H1 (cell line): ENCODE results near the gene KLHL26. TPM values are rescaled to one million over a fixed set of nuclear protein-coding genes. Genes with fewer than 3 reads are reported as not detected.
A peak's percentile ranks its signal among the peaks of the same experiment; 100 is the strongest.

ENCODE experiments used
- CTCF ChIA-PET: fragments of 300-600 bp; sonication (Branson Sonifier 250); formaldehyde crosslinking; loops from one replicate; lab custom pipeline; 2021; ENCODE audit not compliant: partially characterized antibody; lab: Charles Lee
- POLR2A ChIA-PET: fragments of 300-600 bp; sonication (Branson Sonifier 250); formaldehyde crosslinking; loops from one replicate; lab custom pipeline; 2021; ENCODE audit warnings: inconsistent platforms; ENCODE audit not compliant: partially characterized antibody; lab: Charles Lee
- DNase-seq, 2 experiments: peaks; one replicate each; pipeline versions ENCODE4 v3.0.0 to v3.0.0-alpha.2; 2010 to 2022; ENCODE audit warnings: low spot score in 2 of 2, low read depth in 1 of 2, mixed read lengths in 1 of 2
- FAIRE-seq: peaks from 2 replicates; lab custom pipeline; 2011; peaks lifted over from hg19 to GRCh38; lab: Jason Lieb, UNC
- H2AFZ ChIP-seq: 2 replicates; pipeline ENCODE4 v1.8.1; 2012; ENCODE audit warnings: low read length, inconsistent platforms
- H2AK5ac ChIP-seq: 2 replicates; pipeline ENCODE4 v1.6.1; 2013; ENCODE audit warnings: low read depth, low read length
- H2BK120ac ChIP-seq: replicated peaks from 2 replicates; pipeline ENCODE3; 2013; ENCODE audit warnings: low read depth, low read length, inconsistent platforms
- H2BK12ac ChIP-seq: 2 replicates; pipeline ENCODE4 v1.6.1; 2013; ENCODE audit warnings: low read depth, low read length
- H2BK15ac ChIP-seq: 2 replicates; pipeline ENCODE4 v1.6.1; 2013; ENCODE audit warnings: low read length
- H2BK20ac ChIP-seq: 2 replicates; pipeline ENCODE4 v1.6.1; 2013; ENCODE audit warnings: low read length
- H2BK5ac ChIP-seq: 2 replicates; pipeline ENCODE4 v1.6.1; 2013; ENCODE audit warnings: low read depth, low read length
- H3K14ac ChIP-seq: 2 replicates; pipeline ENCODE4 v1.6.1; 2013; ENCODE audit warnings: inconsistent platforms; ENCODE audit not compliant: insufficient read length
- H3K18ac ChIP-seq: 2 replicates; pipeline ENCODE4 v1.6.1; 2013; ENCODE audit warnings: low read length; ENCODE audit errors: extremely low read depth
- H3K23ac ChIP-seq: 2 replicates; pipeline ENCODE4 v1.6.1; 2013; ENCODE audit warnings: inconsistent platforms; ENCODE audit not compliant: insufficient read length
- H3K23me2 ChIP-seq: 2 replicates; pipeline ENCODE4 v1.6.1; 2013; ENCODE audit warnings: low read depth, low read length
- H3K27ac ChIP-seq: 2 replicates; pipeline ENCODE4 v1.6.1; 2011; ENCODE audit warnings: low read depth, low read length, inconsistent platforms
- H3K27me3 ChIP-seq, 4 experiments: replicated peaks in 1 of 4; 1 replicate in 1 of 4; 2 replicates in 3 of 4; pipeline versions ENCODE4 v1.6.1 to v1.8.1; 2011 to 2013; ENCODE audit warnings: low read length in 3 of 4, mild to moderate bottlenecking in 3 of 4, inconsistent platforms in 2 of 4, mixed read lengths in 2 of 4, moderate library complexity in 1 of 4; ENCODE audit not compliant: control insufficient read depth in 3 of 4, insufficient read depth in 3 of 4; ENCODE audit errors: extremely low read depth in 1 of 4
- H3K36me3 ChIP-seq, 4 experiments: 2 replicates each; pipeline versions ENCODE4 v1.6.1 to v1.8.1; 2011 to 2013; ENCODE audit warnings: mild to moderate bottlenecking in 4 of 4, low read length in 3 of 4, moderate library complexity in 2 of 4, control low read depth in 1 of 4, inconsistent platforms in 1 of 4; ENCODE audit not compliant: insufficient read depth in 4 of 4, control insufficient read depth in 2 of 4
- H3K4ac ChIP-seq: replicated peaks from 2 replicates; pipeline ENCODE3; 2013; ENCODE audit warnings: low read length, low read depth, mixed read lengths, inconsistent platforms; ENCODE audit not compliant: insufficient read length
- H3K4me1 ChIP-seq, 4 experiments: replicated peaks in 1 of 4; 1 replicate in 1 of 4; 2 replicates in 3 of 4; pipeline versions ENCODE4 v1.6.1 to v1.8.1; 2011 to 2013; ENCODE audit warnings: low read length in 3 of 4, inconsistent platforms in 2 of 4, mixed read lengths in 1 of 4; ENCODE audit not compliant: insufficient read depth in 4 of 4, control insufficient read depth in 3 of 4
- H3K4me2 ChIP-seq, 2 experiments: 2 replicates each; pipeline versions ENCODE4 v1.6.1 to v1.8.1; 2011 to 2013; ENCODE audit warnings: low read depth in 2 of 2, low read length in 2 of 2, control low read depth in 1 of 2, inconsistent platforms in 1 of 2, mild to moderate bottlenecking in 1 of 2; ENCODE audit not compliant: insufficient read depth in 1 of 2
- H3K4me3 ChIP-seq, 4 experiments: fragments of 200-600, 300-600 bp in 1 of 4; sonication (generic), shearing (Covaris generic), sonication (Bioruptor Twin) in 1 of 4; 2 replicates each; pipeline versions ENCODE4 v1.5.1 to v1.8.1; 2011 to 2016; ENCODE audit warnings: low read length in 4 of 4, low read depth in 3 of 4, control low read depth in 2 of 4, inconsistent platforms in 2 of 4, mild to moderate bottlenecking in 2 of 4, mixed read lengths in 1 of 4, moderate library complexity in 1 of 4; ENCODE audit not compliant: insufficient read depth in 2 of 4; ENCODE audit errors: extremely low read depth in 1 of 4
- H3K56ac ChIP-seq: replicated peaks from 2 replicates; pipeline ENCODE3; 2013; ENCODE audit warnings: low read depth, mild to moderate bottlenecking, mixed read lengths, low read length, inconsistent platforms; ENCODE audit not compliant: insufficient read length
- H3K79me1 ChIP-seq: 2 replicates; pipeline ENCODE4 v1.6.1; 2013; ENCODE audit warnings: low read depth, low read length, control low read depth
- H3K79me2 ChIP-seq, 2 experiments: 2 replicates each; pipeline versions ENCODE4 v1.6.1 to v1.8.1; 2012 to 2013; ENCODE audit warnings: low read length in 2 of 2, mild to moderate bottlenecking in 2 of 2, inconsistent platforms in 1 of 2; ENCODE audit not compliant: insufficient read depth in 2 of 2, control insufficient read depth in 1 of 2
- H3K9ac ChIP-seq, 4 experiments: replicated peaks in 1 of 4; 1 replicate in 1 of 4; 2 replicates in 3 of 4; pipeline versions ENCODE4 v1.6.1 to v1.8.1; 2011 to 2013; ENCODE audit warnings: low read depth in 3 of 4, low read length in 3 of 4, control low read depth in 2 of 4, mild to moderate bottlenecking in 2 of 4, moderate library complexity in 2 of 4, inconsistent platforms in 1 of 4; ENCODE audit errors: extremely low read depth in 1 of 4
- H3K9me3 ChIP-seq, 2 experiments: 2 replicates each; pipeline versions ENCODE4 v1.6.1 to v1.8.1; 2012 to 2013; ENCODE audit warnings: mild to moderate bottlenecking in 2 of 2, moderate library complexity in 2 of 2, control low read depth in 1 of 2, inconsistent platforms in 1 of 2, low read depth in 1 of 2, low read length in 1 of 2, mixed read lengths in 1 of 2; ENCODE audit not compliant: insufficient read depth in 2 of 2
- H4K20me1 ChIP-seq, 2 experiments: replicated peaks in 1 of 2; 2 replicates each; pipeline versions ENCODE3 to v1.8.1; 2011 to 2013; ENCODE audit warnings: inconsistent platforms in 2 of 2, low read length in 2 of 2, mild to moderate bottlenecking in 1 of 2; ENCODE audit not compliant: insufficient read depth in 2 of 2, control insufficient read depth in 1 of 2
- H4K5ac ChIP-seq: 2 replicates; pipeline ENCODE4 v1.6.1; 2013; ENCODE audit warnings: low read length, low read depth, mixed read lengths, inconsistent platforms; ENCODE audit not compliant: insufficient read length
- H4K8ac ChIP-seq: 2 replicates; pipeline ENCODE4 v1.8.0; 2013; ENCODE audit warnings: mild to moderate bottlenecking, moderate library complexity, low read length, inconsistent platforms; ENCODE audit not compliant: insufficient read depth; ENCODE audit errors: extremely low read depth
- H4K91ac ChIP-seq: replicated peaks from 2 replicates; pipeline ENCODE3; 2013; ENCODE audit warnings: low read length, mixed read lengths, inconsistent platforms; ENCODE audit not compliant: insufficient read length
- ASH2L ChIP-seq: fragments of 200-600, 300-600 bp; sonication (generic); IDR thresholded peaks from one replicate; pipeline ENCODE4 v1.7.1; 2017; ENCODE audit warnings: low read length
- ATF2 ChIP-seq: IDR thresholded peaks from 2 replicates; pipeline ENCODE4 v1.6.1; 2012; ENCODE audit warnings: low read length, inconsistent platforms
- BCL11A ChIP-seq, 2 experiments: IDR thresholded peaks; one replicate each; pipeline ENCODE4 v1.6.1; 2011; ENCODE audit warnings: low read depth in 2 of 2, low read length in 2 of 2, mild to moderate bottlenecking in 2 of 2
- BRCA1 ChIP-seq: IDR thresholded peaks from 2 replicates; pipeline ENCODE4 v1.6.1; 2012; ENCODE audit warnings: low read depth, low read length, improper control_type of control experiment
- GTF2F1 ChIP-seq: IDR thresholded peaks from 2 replicates; pipeline ENCODE4 v1.6.1; 2012; ENCODE audit warnings: low read depth, low read length, improper control_type of control experiment, borderline replicate concordance
- NRF1 ChIP-seq: IDR thresholded peaks from 2 replicates; pipeline ENCODE4 v1.6.1; 2011; ENCODE audit warnings: mild to moderate bottlenecking, low read depth, low read length, improper control_type of control experiment
- SP1 ChIP-seq: IDR thresholded peaks from 2 replicates; pipeline ENCODE4 v1.6.1; 2011; ENCODE audit warnings: low read depth, low read length
- TBP ChIP-seq: IDR thresholded peaks from 2 replicates; pipeline ENCODE4 v1.6.1; 2011; ENCODE audit warnings: low read depth, low read length, improper control_type of control experiment
- TCF12 ChIP-seq: IDR thresholded peaks from 2 replicates; pipeline ENCODE4 v1.6.1; 2011; ENCODE audit warnings: low read depth, mild to moderate bottlenecking, low read length
- YY1 ChIP-seq: IDR thresholded peaks from 2 replicates; pipeline ENCODE4 v1.6.1; 2011; ENCODE audit warnings: low read depth, mild to moderate bottlenecking, low read length
- WGBS, 2 experiments: shearing (Covaris generic) in 1 of 2; methylation state at CpG; one replicate each; pipeline versions ENCODE4 v1.1.6 to v1.1.7; 2013 to 2015; ENCODE audit warnings: low lambda C conversion rate in 2 of 2, mixed read lengths in 2 of 2, inconsistent platforms in 1 of 2, low coverage in 1 of 2, missing lambda C conversion rate in 1 of 2; ENCODE audit not compliant: insufficient replicate concordance in 2 of 2, insufficient coverage in 1 of 2, insufficient read length in 1 of 2; ENCODE audit errors: extremely low coverage in 1 of 2, missing lambda C conversion rate in 1 of 2; 5-methylcytosine and 5-hydroxymethylcytosine counted together
- polyA plus RNA-seq, 7 experiments: library from polyadenylated mRNA; depleted of rRNA in 3 of 7; stranded (reverse) in 5 of 7; unstranded in 2 of 7; fragments of >200 nt in 5 of 7; fragments of 200-250 nt in 2 of 7; gene quantifications; 1 replicate in 5 of 7; 2 replicates in 1 of 7; 4 replicates in 1 of 7; pipeline versions ENCODE4 v1.2.1 to v1.2.3, GENCODE V29; 2011 to 2013; ENCODE audit warnings: missing spikeins in 2 of 7, mixed read lengths in 2 of 7
- total RNA-seq: library from RNA; stranded (reverse); fragmentation: NEBNext Ultra II Directional; extraction: Animal tissue kit (Norgen Biotek cat#: 25700); gene quantifications from 2 replicates; pipeline ENCODE4 v1.2.1, GENCODE V29; 2021

Gene KLHL26
- total and polyA plus RNA-seq, 2 of the 8 experiments (the other 6 are each of a cell fraction or from before 2014, with no cell fraction given) = 2.2 to 8.8 TPM

GRCh38 chr19:18687740-18688465, 51.1 kb downstream of the KLHL26 start:
- Histone ChIP-seq H2BK15ac (no peak overlapping the region), H3K56ac (no peak overlapping the region), H2BK5ac (no peak overlapping the region; the same call in 1 of the 2 replicates), H3K14ac (no peak overlapping the region), H3K79me2 (peaks cover 3 to 39% of the 10 kb centered on the region in 2 experiments; a peak in 3 of 4 replicates), H3K4me3 (no peak overlapping the region), H2BK20ac (no peak overlapping the region), H3K79me1 (peaks cover 16% of the 10 kb centered on the region), H3K36me3 (no peaks in the 10 kb centered on the region), H3K4ac (no peak overlapping the region), H4K8ac (no peak overlapping the region), H3K23ac (no peak overlapping the region), H3K27me3 (no peaks in the 10 kb centered on the region), H2BK120ac (no peak overlapping the region), H3K4me1 (peaks cover 0 to 6% (median 5%) of the 10 kb centered on the region in 4 experiments; a peak in 5 of 7 replicates), H4K20me1 (peaks cover 2 to 13% of the 10 kb centered on the region in 2 experiments), H3K18ac (no peak overlapping the region), H3K27ac (no peak overlapping the region), H2AFZ (no peak overlapping the region), H3K9me3 (no peaks in the 10 kb centered on the region), H3K9ac (no peak overlapping the region), H4K5ac (peak overlapping the region; percentile 15), H4K91ac (no peak overlapping the region), H3K4me2 (no peak overlapping the region), H3K23me2 (peaks cover 7% of the 10 kb centered on the region; the same call in 1 of the 2 replicates), H2AK5ac (no peak overlapping the region), H2BK12ac (no peak overlapping the region)
- FAIRE-seq (no peak), DNase-seq (no peak)
- CTCF ChIA-PET = interaction anchor here (1.0 kb wide), 1 partner anchor 22 kb away, joined by 3 read pairs; no protein-coding TSS in a partner anchor
- POLR2A ChIA-PET = interaction anchor here (0.7 to 0.8 kb wide), 2 partner anchors 57 to 75 kb away, joined by 3 read pairs; no protein-coding TSS in a partner anchor
- WGBS, 2 experiments = 88% methylated on average over 15 of the region's 16 CpGs; no CpG with 5 or more reads in 1 of the 2 experiments
- no peak for TF ChIP-seq ASH2L
- TF ChIP-seq YY1 = no peak
- TF ChIP-seq TBP = no peak
- TF ChIP-seq ATF2 = no peak
- TF ChIP-seq TCF12 = no peak
- no peak for TF ChIP-seq NRF1
- no peak for TF ChIP-seq BCL11A (IDR thresholded peaks at IDR 0.05; ENCODE audit: low read depth in 2 of 2, low read length in 2 of 2)
- no peak for TF ChIP-seq GTF2F1
- TF ChIP-seq SP1 = no peak
- no peak for TF ChIP-seq BRCA1
